Astrocyte of the spinal cord (primary cell): ENCODE results near the gene LEP.
"Not testable (repeated sequence)": the region's sequence is repeated elsewhere in the genome, so short reads cannot be mapped to it uniquely, and the experiment has no call there.

Experiments used
- DNase-seq: peaks from one replicate; pipeline ENCODE4 v3.0.0; 2011; ENCODE audit warnings: low read depth, low spot score
- H3K4me3 ChIP-seq: 2 replicates; pipeline ENCODE4 v1.5.1; 2011; ENCODE audit warnings: low read depth, mild to moderate bottlenecking, low read length, moderate library complexity
- in situ Hi-C: cut with HindIII; loops from 2 replicates; pipeline ENCODE4 v1.10.0; 2017; ENCODE audit warnings: low sequenced_read_pairs
- TF ChIP-seq, protein P1 (sequence below): IDR thresholded peaks from 2 replicates; pipeline ENCODE4 v1.5.1; 2012; ENCODE audit warnings: low read depth, mild to moderate bottlenecking, low read length, inconsistent platforms

LEP gene

DNA sequence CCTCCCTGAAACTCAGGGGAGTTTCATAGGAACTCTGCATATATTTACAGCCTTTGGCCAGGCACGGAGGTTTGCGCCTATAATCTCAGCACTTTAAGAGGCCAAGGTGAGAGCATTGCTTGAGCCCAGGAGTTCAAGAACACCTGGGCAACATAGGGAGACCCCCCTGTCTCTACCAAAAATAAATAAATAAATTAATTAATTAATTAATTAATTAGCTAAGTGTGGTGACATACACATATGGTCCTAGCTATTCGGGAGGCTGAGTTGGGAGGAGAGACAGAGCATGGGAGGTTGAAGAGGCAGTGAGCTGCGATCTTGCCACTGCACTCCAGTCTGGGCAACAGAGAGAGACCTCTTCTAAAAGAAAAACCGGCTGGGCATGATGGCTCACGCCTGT, 9.4 kb upstream of the LEP start:
- DNase-seq, result no peak
- in situ Hi-C loops, result no loop called here
- TF ChIP-seq, protein P1, sequence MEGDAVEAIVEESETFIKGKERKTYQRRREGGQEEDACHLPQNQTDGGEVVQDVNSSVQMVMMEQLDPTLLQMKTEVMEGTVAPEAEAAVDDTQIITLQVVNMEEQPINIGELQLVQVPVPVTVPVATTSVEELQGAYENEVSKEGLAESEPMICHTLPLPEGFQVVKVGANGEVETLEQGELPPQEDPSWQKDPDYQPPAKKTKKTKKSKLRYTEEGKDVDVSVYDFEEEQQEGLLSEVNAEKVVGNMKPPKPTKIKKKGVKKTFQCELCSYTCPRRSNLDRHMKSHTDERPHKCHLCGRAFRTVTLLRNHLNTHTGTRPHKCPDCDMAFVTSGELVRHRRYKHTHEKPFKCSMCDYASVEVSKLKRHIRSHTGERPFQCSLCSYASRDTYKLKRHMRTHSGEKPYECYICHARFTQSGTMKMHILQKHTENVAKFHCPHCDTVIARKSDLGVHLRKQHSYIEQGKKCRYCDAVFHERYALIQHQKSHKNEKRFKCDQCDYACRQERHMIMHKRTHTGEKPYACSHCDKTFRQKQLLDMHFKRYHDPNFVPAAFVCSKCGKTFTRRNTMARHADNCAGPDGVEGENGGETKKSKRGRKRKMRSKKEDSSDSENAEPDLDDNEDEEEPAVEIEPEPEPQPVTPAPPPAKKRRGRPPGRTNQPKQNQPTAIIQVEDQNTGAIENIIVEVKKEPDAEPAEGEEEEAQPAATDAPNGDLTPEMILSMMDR, result no peak
- H3K4me3 ChIP-seq, result no peak overlapping the region

DNA sequence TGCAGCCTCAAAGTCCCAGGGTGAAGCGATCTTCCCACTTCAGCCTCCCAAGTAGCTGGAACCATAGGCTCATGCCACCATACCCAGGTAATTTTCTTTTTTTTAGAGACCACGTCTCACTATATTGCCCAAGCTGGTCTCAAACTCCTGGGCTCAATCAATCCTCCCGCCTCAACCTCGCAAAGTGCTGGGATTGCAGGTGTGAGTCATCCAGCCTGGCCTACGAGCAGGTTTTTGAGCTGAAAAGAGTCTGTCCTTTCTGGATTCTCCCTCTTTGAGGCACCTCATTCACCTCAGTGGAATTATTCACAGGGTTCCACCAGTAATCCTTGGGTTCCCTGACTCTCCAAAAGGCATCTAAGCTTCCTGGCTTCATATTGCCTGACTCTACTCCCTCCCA, 7.6 kb upstream of the LEP start:
- TF ChIP-seq, protein P1, result no peak
- in situ Hi-C loops, result no loop called here
- no peak for DNase-seq
- no peak overlapping the region for H3K4me3 ChIP-seq

DNA sequence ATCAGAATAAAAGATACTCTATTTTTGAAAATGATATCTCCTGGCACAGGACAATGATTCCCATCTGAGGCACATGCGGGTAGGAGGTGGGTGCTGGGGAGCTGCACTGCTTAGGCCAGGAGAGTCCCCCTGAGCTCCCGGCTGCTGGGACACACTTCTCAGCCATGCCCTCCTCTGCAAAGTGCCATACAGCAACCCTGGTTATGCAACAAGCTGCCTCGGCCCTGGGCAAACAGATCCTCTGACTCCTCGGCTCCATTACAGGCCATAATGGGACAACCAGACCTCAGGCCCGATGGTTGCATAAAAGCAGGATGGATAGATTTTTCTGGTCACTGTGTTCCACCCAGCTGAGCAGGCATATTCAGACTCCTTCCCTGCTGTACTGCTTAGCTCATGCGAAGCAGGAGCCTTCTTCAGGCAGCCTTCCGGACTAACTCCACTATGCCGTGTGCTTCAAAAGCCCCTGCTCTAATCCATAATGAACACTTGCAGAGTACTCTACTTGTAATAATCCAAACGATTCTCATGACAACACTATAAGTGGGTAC, 6.5 kb upstream of the LEP start:
- no peak for DNase-seq
- TF ChIP-seq, protein P1, result no peak
- H3K4me3 ChIP-seq, result no peak overlapping the region
- in situ Hi-C loops, result no loop called here

DNA sequence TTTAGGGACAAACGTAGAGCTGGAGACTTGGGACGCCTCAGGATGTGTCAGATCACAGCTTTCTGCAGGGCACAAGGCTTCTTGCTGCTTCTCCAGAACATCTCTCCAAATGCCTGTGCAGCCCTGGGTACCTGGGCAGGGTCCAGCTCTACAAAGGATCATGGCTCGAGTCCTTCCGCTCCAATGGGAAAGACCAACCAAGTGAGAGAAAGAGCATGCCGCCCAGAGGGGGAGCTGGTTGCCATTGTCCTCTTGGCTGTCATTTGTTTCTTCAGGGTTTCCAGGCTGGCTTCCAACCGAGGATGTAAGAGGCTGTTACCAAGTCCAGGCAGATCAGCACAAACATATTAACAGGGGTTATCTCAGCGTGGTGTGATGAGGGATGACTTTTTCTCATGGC, 5.6 kb upstream of the LEP start:
- in situ Hi-C loops, result no loop called here
- TF ChIP-seq, protein P1, result no peak
- H3K4me3 ChIP-seq, result no peak overlapping the region
- DNase-seq, result no peak

DNA sequence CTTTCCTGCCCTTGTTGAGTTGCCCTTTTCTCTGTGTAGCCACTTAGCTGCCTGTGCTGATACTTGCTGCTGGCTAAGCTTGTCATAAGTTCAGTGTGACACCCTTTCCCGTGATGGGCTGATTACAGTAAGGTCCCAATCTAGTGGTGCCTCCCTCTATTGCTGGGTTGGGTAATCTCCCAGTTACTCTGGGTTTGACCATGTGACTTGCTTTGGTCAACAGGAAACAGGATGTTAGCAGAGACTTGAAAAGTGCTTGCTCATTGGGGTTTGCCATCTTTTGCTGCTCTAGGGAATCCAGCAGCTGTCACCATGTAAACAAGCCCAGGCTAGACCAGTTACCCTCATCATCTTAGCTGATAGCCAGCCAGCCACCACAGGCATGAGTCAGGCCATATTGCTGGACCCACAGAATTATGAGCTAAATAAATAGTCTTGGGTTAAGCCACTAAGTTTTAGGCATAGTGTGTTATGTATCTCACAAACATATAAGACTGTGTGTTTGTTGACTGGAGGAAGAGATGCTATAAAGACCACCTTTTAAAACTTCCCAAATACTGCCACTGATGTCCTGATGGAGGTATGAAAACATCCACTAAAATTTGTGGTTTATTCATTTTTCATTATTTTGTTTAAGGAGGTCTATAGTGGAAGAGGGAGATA, 4.0 kb upstream of the LEP start:
- in situ Hi-C loops, result no loop called here
- TF ChIP-seq, protein P1, result no peak
- no peak overlapping the region for H3K4me3 ChIP-seq
- DNase-seq, result peak; percentile 52

DNA sequence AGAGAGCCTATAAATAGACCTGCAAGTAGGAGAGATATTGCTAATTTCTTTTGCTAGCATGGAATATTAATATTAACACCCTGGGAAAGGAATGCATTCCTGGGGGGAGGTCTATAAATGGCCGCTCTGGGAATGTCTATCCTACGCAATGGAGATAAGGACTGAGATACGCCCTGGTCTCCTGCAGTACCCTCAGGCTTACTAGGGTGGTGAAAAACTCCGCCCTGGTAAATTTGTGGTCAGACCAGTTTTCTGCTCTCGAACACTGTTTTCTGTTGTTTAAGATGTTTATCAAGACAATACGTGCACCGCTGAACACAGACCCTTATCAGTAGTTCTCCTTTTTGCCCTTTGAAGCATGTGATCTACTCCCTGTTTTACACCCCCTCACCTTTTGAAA, 1.9 kb upstream of the LEP start:
- DNase-seq, in situ Hi-C loops, H3K4me3 ChIP-seq: not testable (repeated sequence)

DNA sequence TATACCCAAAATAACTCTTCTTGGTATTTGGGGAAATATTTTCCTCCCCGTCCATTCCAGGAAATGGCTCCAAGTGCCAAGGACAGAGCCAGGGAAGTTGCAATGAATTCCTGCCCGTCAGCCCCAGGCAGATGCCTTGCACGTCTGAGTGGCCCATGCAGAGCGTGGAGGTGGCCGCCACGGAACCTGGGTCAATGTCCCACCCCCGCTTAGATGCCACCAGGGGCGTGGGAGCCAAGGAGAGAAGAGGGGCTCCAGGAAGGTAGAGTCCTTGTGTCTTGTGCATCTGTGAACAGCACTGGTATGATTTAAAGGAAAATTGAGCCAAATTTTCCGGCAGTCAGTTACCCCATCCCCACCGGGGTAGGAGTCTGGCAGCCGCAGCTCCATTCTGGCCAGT, 1.6 kb downstream of the LEP start:
- no peak for DNase-seq
- H3K4me3 ChIP-seq, result no peak overlapping the region
- TF ChIP-seq, protein P1, result no peak
- in situ Hi-C loops, result no loop called here
